GM10847 (cell line): Measurements from ENCODE around the gene MRPL22.

Experiments
- POLR2A ChIP-seq: IDR thresholded peaks from 2 replicates; pipeline ENCODE4 v1.6.1; 2011; ENCODE audit not compliant: insufficient read length; ENCODE audit errors: extremely low read depth

The MRPL22 gene

DNA sequence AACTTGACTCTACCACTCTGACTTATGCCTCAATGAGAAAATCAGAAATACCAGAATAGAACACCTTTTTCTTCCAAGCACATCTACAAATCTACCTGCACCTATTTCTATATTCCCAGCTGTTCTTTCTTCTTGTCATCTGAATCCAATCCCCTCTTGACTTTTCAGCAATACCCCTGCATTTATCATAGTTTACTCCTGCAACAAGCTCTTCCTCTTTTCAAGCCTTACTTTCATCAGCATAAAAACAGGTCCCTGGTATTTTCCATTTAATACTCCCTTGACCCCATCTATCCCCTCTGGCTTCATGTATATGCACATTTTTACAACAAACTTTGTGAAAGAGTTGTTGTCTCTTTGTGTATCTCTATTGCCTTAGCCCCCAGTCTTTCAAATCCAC lies 6.0 kb upstream of the MRPL22 start:
- TF ChIP-seq POLR2A, result no peak

GRCh38 chr5:154937186-154937717 lies 3.6 kb upstream of the MRPL22 start:
- no peak for TF ChIP-seq POLR2A

- TF ChIP-seq POLR2A, result peak; percentile 55
Observed at GRCh38 chr5:154937718-154938466, 3.0 kb upstream of the MRPL22 start, which contains the start of gene GEMIN5. TSS of gene GEMIN5 (minus strand) at chr5:154938211. CDS start at chr5:154938133, 78 bp downstream.

DNA sequence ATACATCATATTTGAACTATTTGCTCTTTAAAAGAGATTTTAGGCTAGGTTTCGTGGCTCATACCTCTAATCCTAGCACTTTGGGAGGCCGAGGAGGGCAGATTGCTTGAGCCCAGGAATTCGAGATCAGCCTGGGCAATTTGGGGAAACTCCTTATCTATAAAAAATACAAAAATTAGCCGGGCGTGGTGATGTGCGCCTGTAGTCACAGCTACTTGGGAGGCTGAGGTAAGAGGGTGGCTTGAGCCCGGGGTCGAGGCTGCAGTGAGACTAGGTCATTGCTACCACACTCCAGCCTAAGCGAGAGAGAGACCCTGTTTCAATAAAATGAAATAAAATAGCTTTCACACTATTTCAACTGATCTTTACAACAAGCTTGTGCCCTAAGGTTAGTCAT lies 500 bp upstream of the MRPL22 start:
- no peak for TF ChIP-seq POLR2A

- no peak for TF ChIP-seq POLR2A
Observed at GRCh38 chr5:154943527-154943926, 2.7 kb downstream of the MRPL22 start.

DNA sequence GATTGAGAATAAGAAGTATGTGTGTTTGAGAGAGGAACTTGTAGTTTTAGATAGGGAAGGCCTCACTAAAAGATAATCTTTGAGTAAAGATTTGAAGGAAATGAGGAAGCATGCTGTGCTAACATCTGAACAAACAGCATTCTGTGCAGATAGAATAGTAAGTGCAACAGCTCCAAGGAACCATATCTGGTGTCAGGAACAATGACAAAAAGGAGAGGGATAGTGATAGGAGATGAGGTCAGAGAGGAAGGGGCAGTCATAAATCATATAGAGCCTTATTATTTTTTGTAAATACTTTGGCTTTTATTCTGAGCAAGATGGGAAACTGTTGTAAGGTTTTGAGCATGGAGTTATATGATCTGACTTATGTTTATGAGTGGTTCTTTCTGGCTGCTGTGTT lies 3.8 kb downstream of the MRPL22 start:
- no peak for TF ChIP-seq POLR2A

DNA sequence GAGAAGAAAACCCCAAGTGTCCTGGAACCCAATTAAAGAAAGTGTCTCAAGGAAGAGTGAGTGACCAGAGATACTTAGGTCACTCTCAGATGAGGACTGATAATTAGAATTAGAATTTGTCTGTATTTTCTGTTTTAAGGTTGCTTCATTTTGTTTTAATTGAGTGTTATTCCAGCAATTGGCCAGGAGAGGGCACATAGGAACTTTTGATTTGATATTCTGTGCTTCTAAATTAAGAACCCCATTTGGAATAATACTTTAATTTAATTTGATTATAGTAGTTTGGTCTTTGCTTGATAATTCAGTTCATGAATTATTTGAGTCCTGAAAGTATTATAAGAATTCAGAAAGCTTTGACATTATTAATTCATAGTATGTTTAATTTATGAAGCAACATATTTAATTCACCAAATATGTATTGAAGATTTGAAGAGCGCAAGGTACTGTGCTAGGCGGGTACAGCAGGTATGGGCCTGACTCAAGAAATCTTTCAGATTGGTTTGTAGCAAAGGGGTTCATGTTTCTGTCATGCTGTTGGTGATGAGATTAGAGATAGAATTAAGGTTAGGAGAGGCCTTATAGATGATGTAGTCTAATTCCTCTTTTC lies 4.9 kb downstream of the MRPL22 start:
- no peak for TF ChIP-seq POLR2A

DNA sequence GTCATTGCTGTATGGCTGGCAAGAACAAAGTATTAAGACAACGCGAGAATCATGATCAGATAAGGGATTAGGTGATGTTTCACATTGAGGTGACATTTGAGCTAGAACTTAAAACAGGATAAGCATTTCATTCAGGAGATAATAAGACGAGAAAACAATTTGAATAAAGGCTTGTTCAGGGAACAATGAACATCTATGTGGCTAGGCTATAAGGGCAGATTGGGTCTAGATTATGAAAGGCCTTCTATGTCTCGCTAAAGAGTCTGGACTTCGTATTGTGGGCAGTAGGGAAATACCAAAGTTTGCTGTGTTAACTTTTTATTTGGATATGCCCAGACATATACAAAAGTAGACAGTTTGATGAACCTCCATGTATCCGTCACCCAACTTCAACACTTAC lies 6.9 kb downstream of the MRPL22 start:
- TF ChIP-seq POLR2A, result no peak

DNA sequence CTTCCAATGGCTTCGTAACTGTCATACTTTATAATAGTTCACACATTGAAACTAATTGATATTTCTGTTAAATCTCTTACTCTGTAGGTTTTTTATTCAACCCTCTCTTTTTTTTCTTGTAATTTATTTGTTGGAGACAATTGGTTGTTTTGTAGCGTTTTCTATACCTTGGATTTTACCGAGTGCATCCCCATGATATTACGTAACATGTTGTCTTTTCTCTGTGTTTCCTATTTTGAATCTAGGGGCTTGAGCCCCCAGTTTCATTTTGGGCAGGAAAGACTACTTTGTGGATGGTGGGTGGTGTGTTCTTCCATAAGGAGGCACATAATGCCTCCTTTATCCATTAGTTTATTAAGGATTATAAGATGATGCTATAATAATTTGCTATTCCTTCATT lies 7.4 kb downstream of the MRPL22 start:
- TF ChIP-seq POLR2A, result no peak

GRCh38 chr5:154949781-154950180 lies 8.9 kb downstream of the MRPL22 start:
- no peak for TF ChIP-seq POLR2A

GRCh38 chr5:154956712-154957111 lies 15.8 kb downstream of the MRPL22 start:
- TF ChIP-seq POLR2A, result no peak

- no peak for TF ChIP-seq POLR2A
Observed at GRCh38 chr5:154962494-154962893, 21.6 kb downstream of the MRPL22 start.

- TF ChIP-seq POLR2A, result no peak
Observed at GRCh38 chr5:154966081-154966841, 25.4 kb downstream of the MRPL22 start.

GRCh38 chr5:154966874-154967273 lies 26.0 kb downstream of the MRPL22 start:
- no peak for TF ChIP-seq POLR2A

DNA sequence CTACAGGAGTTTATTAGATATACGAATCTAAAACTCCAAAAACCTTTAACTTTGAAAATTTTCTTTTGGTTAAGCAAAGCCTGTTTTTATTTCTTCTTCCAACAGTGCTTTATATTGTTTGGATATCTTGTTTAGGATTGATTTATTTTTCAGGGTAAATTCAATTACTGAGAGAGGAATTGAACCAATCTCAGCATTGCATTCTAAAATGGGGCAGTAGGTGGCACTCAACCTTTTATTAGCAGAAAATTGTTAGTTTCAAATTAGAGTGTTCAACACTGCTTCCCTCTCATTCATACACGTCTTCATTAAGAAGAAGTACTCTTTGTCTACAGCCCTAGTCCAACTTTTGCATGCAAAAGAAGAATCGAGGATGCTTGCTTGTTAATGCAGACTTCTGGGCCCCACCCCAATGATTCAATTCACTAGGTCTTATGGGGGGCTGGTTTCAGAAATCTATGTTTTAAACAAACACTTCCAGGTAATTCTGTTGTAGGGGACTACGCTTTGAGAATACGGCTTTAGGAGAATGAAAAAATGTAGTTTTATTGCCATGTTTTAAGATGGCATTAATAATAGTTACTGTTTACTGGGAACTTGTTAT lies 26.6 kb downstream of the MRPL22 start:
- TF ChIP-seq POLR2A, result no peak

GRCh38 chr5:154968953-154969352 lies 28.1 kb downstream of the MRPL22 start:
- no peak for TF ChIP-seq POLR2A

GRCh38 chr5:154970759-154971158 lies 29.9 kb downstream of the MRPL22 start:
- TF ChIP-seq POLR2A, result no peak
